22Rv1 (cell line): Measurements from ENCODE around the gene TCF7L2.

Source experiments
- H3K27ac ChIP-seq: fragments of 450-650 bp; 2 replicates; pipeline ENCODE4 v1.5.1; 2017
- CTCF ChIP-seq: fragments of 450-650 bp; IDR thresholded peaks from 2 replicates; pipeline ENCODE4 v1.5.1; 2017; ENCODE audit warnings: mild to moderate bottlenecking
- ZFX ChIP-seq: fragments of 450-650 bp; IDR thresholded peaks from 2 replicates; pipeline ENCODE4 v1.6.1; 2017; ENCODE audit warnings: antibody characterized with exemption, borderline replicate concordance

TCF7L2 gene

GRCh38 chr10:113001599-113002448 lies 51.8 kb downstream of the TCF7L2 start:
- H3K27ac ChIP-seq: no peak overlapping the region

GRCh38 chr10:113002449-113002777 lies 52.4 kb downstream of the TCF7L2 start:
- no peak overlapping the region for H3K27ac ChIP-seq
- no peak for TF ChIP-seq CTCF
- TF ChIP-seq ZFX: no peak

More at GRCh38 chr10:113001599-113002448, 51.8 kb downstream of the TCF7L2 start:
- TF ChIP-seq CTCF (no peak), ZFX (no peak)

- TF ChIP-seq ZFX (no peak), CTCF (no peak)
- no peak overlapping the region for H3K27ac ChIP-seq
Measured at GRCh38 chr10:113003052-113003451, 53.0 kb downstream of the TCF7L2 start.

GRCh38 chr10:113004069-113004618 lies 54.1 kb downstream of the TCF7L2 start:
- TF ChIP-seq ZFX: no peak
- no peak for TF ChIP-seq CTCF
- H3K27ac ChIP-seq: no peak overlapping the region

- no peak overlapping the region for H3K27ac ChIP-seq
Measured at GRCh38 chr10:113005380-113005779, 55.3 kb downstream of the TCF7L2 start.

GRCh38 chr10:113006656-113007342 lies 56.8 kb downstream of the TCF7L2 start:
- TF ChIP-seq ZFX (no peak), CTCF (no peak)
- H3K27ac ChIP-seq: no peak overlapping the region

More at GRCh38 chr10:113005380-113005779, 55.3 kb downstream of the TCF7L2 start:
- no peak for TF ChIP-seq ZFX
- TF ChIP-seq CTCF: no peak

GRCh38 chr10:113007343-113007771 lies 57.3 kb downstream of the TCF7L2 start:
- TF ChIP-seq ZFX (no peak), CTCF (no peak)
- H3K27ac ChIP-seq: no peak overlapping the region
